ENCODE data around the gene RILPL2. TPM values are rescaled to one million over a fixed set of nuclear protein-coding genes. Genes with fewer than 3 reads are reported as not detected.
"Not testable (repeated sequence)": the region's sequence is repeated elsewhere in the genome, so short reads cannot be mapped to it uniquely, and the experiment has no call there.

RILPL2 gene
- total RNA-seq, 1 donor from 2014 or later: 2.8 TPM

- Mint-ChIP-seq H3K4me3 (ENCODE audit: unreplicated experiment) (peak overlapping the region; percentile 78), H3K9me3 (ENCODE audit: unreplicated experiment) (no peaks in the 10 kb centered on the region), H3K4me1 (ENCODE audit: unreplicated experiment) (peaks cover 13% of the 10 kb centered on the region), H3K36me3 (ENCODE audit: low read depth, unreplicated experiment) (peaks cover 5% of the 10 kb centered on the region), H3K27me3 (ENCODE audit: unreplicated experiment) (peaks cover 5% of the 10 kb centered on the region), H3K27ac (ENCODE audit: unreplicated experiment) (no peak overlapping the region)
- no peak for DNase-seq (ENCODE audit: low spot score)
- no peak for TF ChIP-seq CTCF (IDR thresholded peaks at IDR 0.05; ENCODE audit: unreplicated experiment)
Observed at GRCh38 chr12:123382684-123383083, 53.8 kb downstream of the RILPL2 start.

DNA sequence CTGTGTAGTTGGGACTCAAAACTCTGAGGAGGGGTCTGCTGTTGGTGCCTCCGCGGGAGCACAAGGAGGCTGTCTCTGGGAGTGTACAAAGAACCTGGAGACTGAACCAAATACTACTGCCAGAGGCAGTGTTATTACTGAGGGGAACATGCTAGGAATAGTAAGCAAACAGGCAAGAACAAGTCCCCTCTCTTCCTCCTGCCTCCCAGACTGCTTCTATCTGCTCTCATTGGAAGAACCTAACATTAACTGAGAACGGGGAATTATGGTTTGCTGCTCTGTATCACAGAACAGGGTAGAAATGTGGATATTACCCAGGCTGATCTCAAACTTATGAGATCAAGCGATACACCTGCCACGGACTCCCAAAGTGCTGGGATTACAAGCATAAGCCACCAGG is 57.1 kb downstream of the RILPL2 start:
- H3K9me3 Mint-ChIP-seq (ENCODE audit: unreplicated experiment): no peaks in the 10 kb centered on the region
- DNase-seq (ENCODE audit: low spot score): no peak
- H3K36me3 Mint-ChIP-seq (ENCODE audit: low read depth, unreplicated experiment): no peaks in the 10 kb centered on the region
- no peak for TF ChIP-seq CTCF (IDR thresholded peaks at IDR 0.05; ENCODE audit: unreplicated experiment)
- H3K4me3 Mint-ChIP-seq (ENCODE audit: unreplicated experiment): no peak overlapping the region
- no peak overlapping the region for H3K27ac Mint-ChIP-seq (ENCODE audit: unreplicated experiment)
- peaks cover 2% of the 10 kb centered on the region for H3K27me3 Mint-ChIP-seq (ENCODE audit: unreplicated experiment)
- peaks cover 9% of the 10 kb centered on the region for H3K4me1 Mint-ChIP-seq (ENCODE audit: unreplicated experiment)

DNA sequence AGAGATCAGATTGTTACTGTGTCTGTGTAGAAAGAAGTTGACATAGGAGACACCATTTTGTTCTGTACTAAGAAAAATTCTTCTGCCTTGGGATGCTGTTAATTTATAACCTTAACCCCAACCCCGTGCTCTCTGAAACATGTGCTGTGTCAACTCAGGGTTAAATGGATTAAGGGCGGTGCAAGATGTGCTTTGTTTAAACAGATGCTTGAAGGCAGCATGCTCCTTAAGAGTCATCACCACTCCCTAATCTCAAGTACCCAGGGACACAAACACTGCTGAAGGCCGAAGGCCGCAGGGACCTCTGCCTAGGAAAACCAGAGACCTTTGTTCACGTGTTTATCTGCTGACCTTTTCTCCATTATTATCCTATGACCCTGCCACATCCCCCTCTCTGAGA is 64.1 kb downstream of the RILPL2 start:
- not testable (repeated sequence) for H3K4me1 Mint-ChIP-seq (ENCODE audit: unreplicated experiment); DNase-seq (ENCODE audit: low spot score); H3K4me3 Mint-ChIP-seq (ENCODE audit: unreplicated experiment); H3K27me3 Mint-ChIP-seq (ENCODE audit: unreplicated experiment); H3K27ac Mint-ChIP-seq (ENCODE audit: unreplicated experiment); H3K9me3 Mint-ChIP-seq (ENCODE audit: unreplicated experiment); H3K36me3 Mint-ChIP-seq (ENCODE audit: low read depth, unreplicated experiment)

- not testable (repeated sequence) for H3K27ac Mint-ChIP-seq (ENCODE audit: unreplicated experiment); H3K36me3 Mint-ChIP-seq (ENCODE audit: low read depth, unreplicated experiment); H3K27me3 Mint-ChIP-seq (ENCODE audit: unreplicated experiment); H3K9me3 Mint-ChIP-seq (ENCODE audit: unreplicated experiment); H3K4me1 Mint-ChIP-seq (ENCODE audit: unreplicated experiment); H3K4me3 Mint-ChIP-seq (ENCODE audit: unreplicated experiment); DNase-seq (ENCODE audit: low spot score)
Observed at GRCh38 chr12:123371667-123372368, 64.7 kb downstream of the RILPL2 start.

- H3K9me3 Mint-ChIP-seq (ENCODE audit: unreplicated experiment): no peaks in the 10 kb centered on the region
- no peak overlapping the region for H3K4me3 Mint-ChIP-seq (ENCODE audit: unreplicated experiment)
- H3K4me1 Mint-ChIP-seq (ENCODE audit: unreplicated experiment): peaks cover 2% of the 10 kb centered on the region
- H3K36me3 Mint-ChIP-seq (ENCODE audit: low read depth, unreplicated experiment): peaks cover 5% of the 10 kb centered on the region
- H3K27ac Mint-ChIP-seq (ENCODE audit: unreplicated experiment): no peak overlapping the region
- no peak for TF ChIP-seq CTCF (IDR thresholded peaks at IDR 0.05; ENCODE audit: unreplicated experiment)
- DNase-seq (ENCODE audit: low spot score): no peak
- peaks cover 5% of the 10 kb centered on the region for H3K27me3 Mint-ChIP-seq (ENCODE audit: unreplicated experiment)
Observed at GRCh38 chr12:123369229-123369628, 67.3 kb downstream of the RILPL2 start.

- not testable (repeated sequence) for DNase-seq (ENCODE audit: low spot score); H3K27me3 Mint-ChIP-seq (ENCODE audit: unreplicated experiment); H3K4me3 Mint-ChIP-seq (ENCODE audit: unreplicated experiment); H3K9me3 Mint-ChIP-seq (ENCODE audit: unreplicated experiment); H3K27ac Mint-ChIP-seq (ENCODE audit: unreplicated experiment); H3K4me1 Mint-ChIP-seq (ENCODE audit: unreplicated experiment); H3K36me3 Mint-ChIP-seq (ENCODE audit: low read depth, unreplicated experiment)
Observed at GRCh38 chr12:123368431-123368830, 68.1 kb downstream of the RILPL2 start.

Data from endothelial cell (in vitro differentiated cells).